Ovary (tissue), 9 donors: ENCODE measurements around the gene ACVRL1. TPM values are rescaled to one million over a fixed set of nuclear protein-coding genes. Genes with fewer than 3 reads are reported as not detected.
A peak's percentile ranks its signal among the peaks of the same experiment; 100 is the strongest.

Experiments
- DNase-seq, 5 donors: peaks; one replicate each; pipeline ENCODE4 v3.0.0-alpha.2; 2019 to 2020
- H3K27ac ChIP-seq, 2 donors: fragments of 200-600 bp; one replicate each; pipeline versions ENCODE4 v1.5.1 to v1.8.0; 2019 to 2022
- H3K27me3 ChIP-seq: fragments of 200-600 bp; one replicate; pipeline ENCODE4 v1.8.0; 2022
- H3K36me3 ChIP-seq: fragments of 200-600 bp; sonication (generic); one replicate; pipeline ENCODE4 v1.5.1; 2019
- H3K4me1 ChIP-seq: one replicate; pipeline ENCODE4 v1.8.1; 2013; ENCODE audit warnings: mild to moderate bottlenecking, moderate library complexity; ENCODE audit not compliant: insufficient read depth
- H3K4me3 ChIP-seq: fragments of 200-600 bp; sonication (generic); one replicate; pipeline ENCODE4 v1.5.1; 2017
- H3K9me3 ChIP-seq, 2 donors: fragments of 200-600 bp in 1 of 2; sonication (generic) in 1 of 2; one replicate each; pipeline versions ENCODE4 v1.5.1 to v1.8.1; 2013 to 2019; ENCODE audit warnings: mild to moderate bottlenecking in 1 of 2, moderate library complexity in 1 of 2
- CTCF ChIP-seq, 3 donors: fragments of 450-650 bp in 2 of 3; fragments of 200-600 bp in 1 of 3; IDR thresholded peaks; one replicate each; pipeline versions ENCODE4 v1.5.1 to v1.8.0; 2016 to 2022; ENCODE audit warnings: antibody characterized with exemption in 3 of 3, mild to moderate bottlenecking in 1 of 3
- EP300 ChIP-seq: sonication (generic); formaldehyde crosslinking; IDR thresholded peaks from one replicate; pipeline ENCODE4 v1.6.1; 2017; ENCODE audit warnings: antibody characterized with exemption
- POLR2A ChIP-seq: fragments of 450-650 bp; IDR thresholded peaks from one replicate; pipeline ENCODE4 v1.6.1; 2017; ENCODE audit warnings: antibody characterized with exemption, mild to moderate bottlenecking, moderate library complexity
- WGBS, 3 donors: extraction: QIAGEN DNeasy Blood & Tissue Kit in 1 of 3; methylation state at CpG; one replicate each; pipeline versions ENCODE4 v1.1.5 to v1.1.7; 2013 to 2017; 5-methylcytosine and 5-hydroxymethylcytosine counted together
- intact Hi-C, 4 donors: fragments of 100-400 bp; cut with DNase I; formaldehyde crosslinking; loops; one replicate each; pipeline versions ENCODE4 v1.11.0 to v1.15.1; 2022 to 2023
- polyA plus RNA-seq, 2 donors: library from polyadenylated mRNA; stranded (reverse); fragments of 200-250 nt in 1 of 2; fragments of 350-450 nt in 1 of 2; fragmentation: Illumina TruSeq in 1 of 2; extraction: RNeasy Lipid Tissue Mini Kit (QIAGEN cat#74804) in 1 of 2; gene quantifications; one replicate each; pipeline ENCODE4 v1.2.3, GENCODE V29; 2013 to 2014
- total RNA-seq, 7 donors: library from RNA; depleted of rRNA in 2 of 7; stranded (reverse); fragments of >200 nt in 2 of 7; fragmentation: NEBNext Ultra II Directional in 3 of 7; extraction: Animal tissue kit (Norgen Biotek cat#: 25700) in 3 of 7; gene quantifications; one replicate each; pipeline versions ENCODE4 v1.1.0 to v1.2.4, GENCODE V29; 2016 to 2023
- donor health status: DM: no; HTN: no; CAD: no; lungs with moderate emphysema.
- donor health status: DM: no; HTN: no; CAD: no.
- donor health status: Bipolar disorder and iron deficiency.
- donor health status: DM: yes; HTN: yes; CAD: no.
- donor health status: DM: no; HTN: no; CAD: no.
- donor health status: DM: yes; HTN: yes; CAD: no.

The ACVRL1 gene
- total and polyA plus RNA-seq, 9 donors, result 5.7 to 17.6 (median 11.2) TPM

- intact Hi-C loops, result loop anchor here in 3 of 4 donors (5.0 kb wide), 2 partner anchors 80 to 85 kb away; no protein-coding TSS in a partner anchor
- no peak for DNase-seq
- Histone ChIP-seq H3K36me3 (no peaks in the 10 kb centered on the region), H3K4me3 (no peak overlapping the region), H3K4me1 (no peaks in the 10 kb centered on the region), H3K27ac (no peak overlapping the region), H3K9me3 (no peaks in the 10 kb centered on the region), H3K27me3 (no peaks in the 10 kb centered on the region)
- no peak for TF ChIP-seq CTCF (IDR thresholded peaks at IDR 0.05)
- TF ChIP-seq POLR2A, result no peak
- TF ChIP-seq EP300, result no peak
- WGBS, 3 donors, result 70 to 87% (median 82%) methylated on average over 8 of the region's 8 CpGs
Observed at GRCh38 chr12:51897181-51897580, 10.1 kb upstream of the ACVRL1 start.

- TF ChIP-seq POLR2A (no peak), EP300 (no peak), CTCF (IDR thresholded peaks at IDR 0.05) (no peak)
- no peak for DNase-seq
- Histone ChIP-seq H3K27me3 (no peaks in the 10 kb centered on the region), H3K27ac (no peak overlapping the region), H3K36me3 (no peaks in the 10 kb centered on the region), H3K4me3 (no peak overlapping the region), H3K9me3 (no peaks in the 10 kb centered on the region), H3K4me1 (no peaks in the 10 kb centered on the region)
- intact Hi-C loops, result loop anchor here in 3 of 4 donors (5.0 kb wide), 2 partner anchors 79 to 84 kb away; no protein-coding TSS in a partner anchor
- 73 to 78% (median 76%) methylated on average over 2 of the region's 2 CpGs for WGBS, 3 donors
Observed at GRCh38 chr12:51898506-51898905, 8.8 kb upstream of the ACVRL1 start.

GRCh38 chr12:51898937-51899336, 8.4 kb upstream of the ACVRL1 start:
- TF ChIP-seq POLR2A, result no peak
- TF ChIP-seq EP300, result no peak
- no peak for TF ChIP-seq CTCF (IDR thresholded peaks at IDR 0.05)
- no peaks in the 10 kb centered on the region for H3K4me1 ChIP-seq
- H3K27ac ChIP-seq, result no peak overlapping the region
- H3K27me3 ChIP-seq, result no peaks in the 10 kb centered on the region
- H3K9me3 ChIP-seq, result no peaks in the 10 kb centered on the region
- intact Hi-C loops, result loop anchor here in 3 of 4 donors (5.0 kb wide), 2 partner anchors 78 to 83 kb away; no protein-coding TSS in a partner anchor
- DNase-seq, result no peak
- H3K36me3 ChIP-seq, result no peaks in the 10 kb centered on the region
- WGBS, 3 donors, result 78 to 81% (median 79%) methylated on average over 9 of the region's 9 CpGs
- H3K4me3 ChIP-seq, result no peak overlapping the region

GRCh38 chr12:51900323-51900889, 6.9 kb upstream of the ACVRL1 start:
- H3K27me3 ChIP-seq, result no peaks in the 10 kb centered on the region
- H3K4me3 ChIP-seq, result no peak overlapping the region
- TF ChIP-seq POLR2A (no peak), CTCF (IDR thresholded peaks at IDR 0.05) (no peak), EP300 (no peak)
- no peaks in the 10 kb centered on the region for H3K9me3 ChIP-seq
- DNase-seq, result peak in 1 of 5 donors; percentile 8
- H3K4me1 ChIP-seq, result no peaks in the 10 kb centered on the region
- 94 to 95% (median 95%) methylated on average over 43 of the region's 43 CpGs for WGBS, 3 donors
- no peaks in the 10 kb centered on the region for H3K36me3 ChIP-seq
- intact Hi-C loops, result no loop called here
- H3K27ac ChIP-seq, result no peak overlapping the region
